GM23338 (cell line): ENCODE results near the gene TCF7L2.

Experiments used
- CTCF ChIP-seq, 2 experiments: fragments of 200-600 bp in 1 of 2; sonication (generic) in 1 of 2; conservative IDR thresholded peaks; 2 replicates each; pipeline versions ENCODE4 v1.5.1 to v1.6.1; 2016 to 2017; ENCODE audit warnings: antibody characterized with exemption in 2 of 2, low read depth in 2 of 2, mild to moderate bottlenecking in 2 of 2, moderate library complexity in 1 of 2
- EZH2 ChIP-seq: fragments of 200-600 bp; sonication (generic); IDR thresholded peaks from one replicate; pipeline ENCODE4 v1.8.0; 2017; ENCODE audit warnings: antibody characterized with exemption, mild to moderate bottlenecking, low read depth; ENCODE audit not compliant: unreplicated experiment
- EZH2phosphoT487 ChIP-seq: fragments of 200-600 bp; sonication (generic); IDR thresholded peaks from one replicate; pipeline ENCODE4 v1.8.1; 2018; ENCODE audit warnings: antibody characterized with exemption; ENCODE audit not compliant: unreplicated experiment
- POLR2AphosphoS5 ChIP-seq: IDR thresholded peaks from 2 replicates; pipeline ENCODE4 v1.6.1; 2016; ENCODE audit warnings: antibody characterized with exemption, low read depth
- REST ChIP-seq: IDR thresholded peaks from one replicate; pipeline ENCODE4 v1.6.1; 2018; ENCODE audit warnings: antibody characterized with exemption; ENCODE audit not compliant: unreplicated experiment
- ZNF114 ChIP-seq: fragments of 250-450 bp; sonication (Bioruptor Pico); IDR thresholded peaks from 2 replicates; pipeline ENCODE4 v1.5.0; 2020; ENCODE audit warnings: mild to moderate bottlenecking, moderate library complexity
- ZNF462 ChIP-seq: fragments of 250-450 bp; sonication (Bioruptor Pico); IDR thresholded peaks from 2 replicates; pipeline ENCODE4 v1.5.0; 2020; ENCODE audit warnings: mild to moderate bottlenecking, moderate library complexity

GRCh38 chr10:113044016-113044755 is 94.1 kb downstream of the TCF7L2 start:
- TF ChIP-seq CTCF (conservative IDR thresholded peaks at IDR 0.05; ENCODE audit: low read depth in 2 of 2) (no peak), POLR2AphosphoS5 (peak; percentile 18; the same call in 1 of the 2 replicates), ZNF462 (CRISPR knock-in tag) (no peak), EZH2 (no peak), REST (no peak), EZH2phosphoT487 (no peak), ZNF114 (CRISPR knock-in tag) (no peak)
